Hepatic stellate cell (primary cell): ENCODE data around the gene GANAB.
"Not testable (repeated sequence)": the region's sequence is repeated elsewhere in the genome, so short reads cannot be mapped to it uniquely, and the experiment has no call there.

Experiments used
- DNase-seq: peaks from one replicate; pipeline ENCODE4 v3.0.0; 2011; ENCODE audit warnings: low spot score

GANAB gene

GRCh38 chr11:62601372-62602140 is 44.9 kb downstream of the GANAB start, which contains the start of gene MTA2:
TSS of gene MTA2 (minus strand) at chr11:62601865. CDS start at chr11:62601450, 415 bp downstream.
- DNase-seq = peak; percentile 94

DNA sequence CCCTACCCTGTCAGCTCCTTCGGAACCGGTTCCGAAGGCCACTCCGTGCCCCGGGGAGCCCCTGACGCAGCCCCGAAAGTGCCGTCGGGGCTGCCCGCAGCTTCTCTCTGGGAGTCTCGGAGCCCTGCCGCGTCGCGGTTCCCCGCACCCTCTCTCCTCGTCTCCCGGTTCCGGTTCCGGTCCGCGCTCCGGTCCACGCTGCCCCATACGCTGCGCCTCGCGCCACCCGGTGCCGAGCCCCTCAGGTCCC is 45.4 kb downstream of the GANAB start:
- peak; percentile 52 for DNase-seq

- no peak for DNase-seq
Observed at GRCh38 chr11:62600367-62601121, 45.9 kb downstream of the GANAB start.

- DNase-seq = no peak
Observed at GRCh38 chr11:62599901-62600300, 46.5 kb downstream of the GANAB start.

GRCh38 chr11:62599069-62599696 is 47.2 kb downstream of the GANAB start:
- DNase-seq = peak; percentile 99

GRCh38 chr11:62595124-62595523 is 51.3 kb downstream of the GANAB start:
- no peak for DNase-seq

- DNase-seq = peak; percentile 74
Observed at GRCh38 chr11:62593434-62594044, 52.9 kb downstream of the GANAB start.

GRCh38 chr11:62592989-62593421 is 53.4 kb downstream of the GANAB start:
- no peak for DNase-seq

DNA sequence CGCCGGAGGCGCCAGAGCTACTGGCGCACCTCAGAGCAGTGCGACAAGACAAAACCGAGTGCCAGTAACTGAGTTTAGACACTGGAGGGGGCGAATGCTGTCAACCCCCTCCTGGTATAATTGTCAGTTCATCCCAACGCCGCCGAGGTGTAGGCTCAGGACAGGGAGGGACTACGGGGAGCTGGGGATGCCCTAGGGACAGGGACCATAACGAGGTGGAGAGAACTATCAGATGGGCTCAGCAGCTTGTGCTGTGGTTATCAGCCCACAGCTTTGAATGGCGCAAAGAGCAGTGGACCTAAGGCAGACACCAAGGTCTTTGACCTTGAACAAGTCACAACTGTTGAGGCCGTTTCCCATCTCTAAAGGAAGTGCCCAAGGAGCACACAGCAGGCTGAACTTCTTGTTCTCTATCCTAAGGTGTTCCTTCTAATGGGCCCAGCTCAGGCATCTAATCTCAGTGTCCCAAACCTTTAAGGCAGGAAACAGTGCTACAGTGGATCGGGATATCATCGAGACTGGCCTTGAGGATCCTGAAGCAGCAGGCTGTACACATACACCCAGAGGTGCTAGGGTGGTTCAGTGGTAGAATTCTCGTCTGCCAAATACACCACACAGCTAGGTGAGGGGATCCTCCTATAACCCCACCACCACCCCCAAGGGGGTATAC is 54.1 kb downstream of the GANAB start:
- DNase-seq = no peak

- peak; percentile 96 for DNase-seq
Observed at GRCh38 chr11:62591448-62592145, 54.8 kb downstream of the GANAB start, which contains the start of gene TUT1. TSS of gene TUT1 (minus strand) at chr11:62591523. CDS start at chr11:62591485, 38 bp downstream.

DNA sequence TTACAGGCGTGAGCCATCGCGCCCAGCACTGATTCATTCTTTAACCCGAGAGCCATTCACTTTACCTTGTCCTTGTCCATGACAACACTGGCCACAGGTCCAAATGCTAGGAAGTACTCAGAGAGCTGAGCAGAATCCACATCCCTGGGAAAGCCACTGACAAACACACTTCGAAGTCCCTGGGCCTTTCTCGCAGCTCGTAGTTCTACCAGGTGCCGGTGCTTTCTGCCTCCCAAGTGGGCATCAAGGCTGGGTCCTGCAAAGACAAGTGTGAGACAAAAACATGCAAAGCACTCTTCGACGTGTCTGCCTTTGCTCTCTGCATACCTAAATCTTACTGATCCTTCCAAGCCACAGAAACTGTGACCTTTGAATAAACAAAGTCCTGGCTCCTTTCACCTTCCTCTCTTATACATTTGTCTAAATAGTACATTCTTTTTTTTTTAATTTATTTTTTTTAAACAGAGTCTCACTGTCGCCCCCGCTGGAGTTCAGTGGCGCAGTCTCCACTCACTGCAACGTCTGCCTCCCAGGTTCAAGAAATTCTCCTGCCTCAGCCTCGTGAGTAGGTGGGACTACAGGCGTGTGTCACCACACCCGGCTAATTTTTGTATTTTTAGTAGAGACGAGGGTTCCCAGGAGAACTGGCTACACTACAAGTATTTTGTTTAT is 57.3 kb downstream of the GANAB start:
- no peak for DNase-seq

- DNase-seq = not testable (repeated sequence)
Observed at GRCh38 chr11:62585356-62585755, 61.1 kb downstream of the GANAB start.

GRCh38 chr11:62581735-62582134 is 64.7 kb downstream of the GANAB start:
- not testable (repeated sequence) for DNase-seq

DNA sequence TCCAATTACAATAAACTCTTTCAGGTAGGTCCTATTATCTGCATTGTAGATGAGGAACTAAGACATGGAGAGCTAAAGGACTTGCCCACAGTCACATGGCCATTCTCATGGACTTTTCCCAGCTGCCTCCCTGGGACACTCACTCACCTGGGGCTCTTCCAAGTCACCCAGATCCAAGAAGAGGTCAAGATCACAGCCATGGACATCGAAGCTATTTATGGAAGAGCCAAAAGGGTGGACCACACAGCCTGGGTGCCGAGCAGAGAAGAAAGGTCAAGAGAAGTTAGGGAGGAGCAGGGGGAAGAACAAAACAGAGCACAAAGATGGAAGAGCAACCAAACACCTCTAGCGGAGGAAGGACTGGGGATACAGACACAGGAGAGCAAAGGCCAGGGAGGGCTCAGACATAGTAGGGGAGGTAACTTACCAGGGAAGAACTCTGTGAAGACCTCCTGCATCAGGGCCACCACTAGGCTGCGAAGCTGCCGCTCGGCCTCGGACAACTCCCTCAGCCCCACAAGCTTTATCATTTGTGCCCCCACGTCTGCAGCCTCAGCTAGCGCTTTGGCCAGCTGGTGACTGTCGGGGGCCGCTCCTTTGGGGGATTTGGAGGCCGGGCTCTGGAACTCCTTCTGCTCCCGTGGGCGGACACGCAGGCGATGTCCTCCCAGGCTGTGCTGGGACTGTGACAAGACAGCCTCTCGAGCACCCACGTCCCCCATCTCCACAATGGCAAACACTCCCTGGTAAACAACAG is 65.3 kb downstream of the GANAB start:
- DNase-seq = no peak

GRCh38 chr11:62579252-62579651 is 67.2 kb downstream of the GANAB start:
- no peak for DNase-seq

GRCh38 chr11:62578541-62578940 is 67.9 kb downstream of the GANAB start:
- no peak for DNase-seq

DNA sequence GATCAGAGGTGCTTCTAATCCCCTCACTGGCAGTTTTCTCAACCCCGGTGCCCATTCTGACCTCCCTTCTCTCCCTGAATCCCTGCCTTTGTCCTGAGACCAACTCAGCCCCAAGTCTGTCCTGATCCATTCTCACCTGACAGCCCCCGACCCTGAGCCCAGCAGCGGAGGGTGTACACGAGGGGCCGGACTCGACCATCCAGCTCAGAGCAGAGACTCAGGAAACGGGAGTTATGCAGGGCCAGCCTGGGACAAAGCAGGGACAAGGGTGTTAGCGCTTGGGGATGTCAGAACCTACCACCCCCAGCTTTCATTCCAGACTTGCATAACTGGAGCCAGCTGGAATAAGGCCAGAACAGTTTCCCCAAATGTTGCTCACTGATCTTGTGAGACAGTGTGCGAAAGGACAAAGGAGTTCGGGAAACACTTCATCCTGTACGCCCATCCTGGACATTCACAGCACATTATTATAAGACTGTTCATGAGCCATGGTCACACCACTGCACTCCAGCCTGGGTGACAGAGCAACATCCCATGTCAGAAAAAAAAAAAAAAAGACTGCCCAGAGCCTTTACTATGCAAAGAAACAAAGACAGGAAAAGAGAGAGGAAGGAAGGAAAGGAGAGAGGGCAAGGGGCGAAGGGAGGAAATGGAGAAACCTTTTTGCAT is 69.2 kb downstream of the GANAB start:
- DNase-seq = no peak

- no peak for DNase-seq
Observed at GRCh38 chr11:62575837-62576236, 70.6 kb downstream of the GANAB start.

GRCh38 chr11:62575156-62575555 is 71.3 kb downstream of the GANAB start:
- peak; percentile 26 for DNase-seq
